ENCODE data around the gene PAK4.

Gene PAK4

GRCh38 chr19:39097299-39097698, 28.3 kb upstream of the PAK4 start:
- TF ChIP-seq FOXP2 (optimal IDR thresholded peaks at IDR 0.05; ENCODE audit: borderline replicate concordance, extremely low read depth, extremely low read length, insufficient read depth) (no peak), POLR2AphosphoS5 (IDR thresholded peaks at IDR 0.05; ENCODE audit: low read depth, low read length) (no peak), SIN3A (IDR thresholded peaks at IDR 0.05; ENCODE audit: borderline replicate concordance, insufficient read depth, low read length) (no peak), REST (IDR thresholded peaks at IDR 0.05; ENCODE audit: insufficient read depth in 1 of 2, low read depth in 2 of 2, low read length in 2 of 2) (no peak), TAF1 (IDR thresholded peaks at IDR 0.05; ENCODE audit: borderline replicate concordance, insufficient read depth, low read length) (no peak)

- no peak for TF ChIP-seq REST (IDR thresholded peaks at IDR 0.05; ENCODE audit: insufficient read depth in 1 of 2, low read depth in 2 of 2, low read length in 2 of 2)
- no peak for TF ChIP-seq SIN3A (IDR thresholded peaks at IDR 0.05; ENCODE audit: borderline replicate concordance, insufficient read depth, low read length)
- TF ChIP-seq POLR2AphosphoS5 (IDR thresholded peaks at IDR 0.05; ENCODE audit: low read depth, low read length), result no peak
- no peak for TF ChIP-seq FOXP2 (optimal IDR thresholded peaks at IDR 0.05; ENCODE audit: borderline replicate concordance, extremely low read depth, extremely low read length, insufficient read depth)
- no peak for TF ChIP-seq TAF1 (IDR thresholded peaks at IDR 0.05; ENCODE audit: borderline replicate concordance, insufficient read depth, low read length)
Observed at GRCh38 chr19:39097721-39098120, 27.9 kb upstream of the PAK4 start.

GRCh38 chr19:39098365-39099269, 27.0 kb upstream of the PAK4 start:
- TF ChIP-seq TAF1 (IDR thresholded peaks at IDR 0.05; ENCODE audit: borderline replicate concordance, insufficient read depth, low read length) (no peak), FOXP2 (optimal IDR thresholded peaks at IDR 0.05; ENCODE audit: borderline replicate concordance, extremely low read depth, extremely low read length, insufficient read depth) (no peak)

GRCh38 chr19:39099341-39099740, 26.2 kb upstream of the PAK4 start:
- no peak for TF ChIP-seq TAF1 (IDR thresholded peaks at IDR 0.05; ENCODE audit: borderline replicate concordance, insufficient read depth, low read length)
- TF ChIP-seq FOXP2 (optimal IDR thresholded peaks at IDR 0.05; ENCODE audit: borderline replicate concordance, extremely low read depth, extremely low read length, insufficient read depth), result no peak
- no peak for TF ChIP-seq SIN3A (IDR thresholded peaks at IDR 0.05; ENCODE audit: borderline replicate concordance, insufficient read depth, low read length)
- TF ChIP-seq REST (IDR thresholded peaks at IDR 0.05; ENCODE audit: insufficient read depth in 1 of 2, low read depth in 2 of 2, low read length in 2 of 2), result no peak
- no peak for TF ChIP-seq POLR2AphosphoS5 (IDR thresholded peaks at IDR 0.05; ENCODE audit: low read depth, low read length)

GRCh38 chr19:39100500-39101166, 25.0 kb upstream of the PAK4 start:
- TF ChIP-seq REST (IDR thresholded peaks at IDR 0.05; ENCODE audit: insufficient read depth in 1 of 2, low read depth in 2 of 2, low read length in 2 of 2), result no peak
- TF ChIP-seq FOXP2 (optimal IDR thresholded peaks at IDR 0.05; ENCODE audit: borderline replicate concordance, extremely low read depth, extremely low read length, insufficient read depth), result no peak
- no peak for TF ChIP-seq TAF1 (IDR thresholded peaks at IDR 0.05; ENCODE audit: borderline replicate concordance, insufficient read depth, low read length)
- no peak for TF ChIP-seq POLR2AphosphoS5 (IDR thresholded peaks at IDR 0.05; ENCODE audit: low read depth, low read length)
- no peak for TF ChIP-seq SIN3A (IDR thresholded peaks at IDR 0.05; ENCODE audit: borderline replicate concordance, insufficient read depth, low read length)
